ENCODE results near the gene CHD2. TPM values are rescaled to one million over a fixed set of nuclear protein-coding genes. Genes with fewer than 3 reads are reported as not detected.

Gene CHD2
- total RNA-seq, 1 experiment from 2014 or later, result 101 TPM

- TF ChIP-seq ZNF425 (CRISPR knock-in tag; conservative IDR thresholded peaks at IDR 0.05) (no peak), NR3C1 (CRISPR knock-in tag; conservative IDR thresholded peaks at IDR 0.05; ENCODE audit: low read depth) (no peak), MXD4 (CRISPR knock-in tag; IDR thresholded peaks at IDR 0.05; ENCODE audit: borderline replicate concordance) (no peak), USF1 (CRISPR knock-in tag; IDR thresholded peaks at IDR 0.05) (no peak), JUN (CRISPR knock-in tag; IDR thresholded peaks at IDR 0.05) (no peak), SMAD3 (CRISPR knock-in tag; IDR thresholded peaks at IDR 0.05; ENCODE audit: borderline replicate concordance) (no peak), ATF2 (CRISPR knock-in tag; IDR thresholded peaks at IDR 0.05; ENCODE audit: borderline replicate concordance, low read depth) (no peak), FOXJ3 (CRISPR knock-in tag; IDR thresholded peaks at IDR 0.05; ENCODE audit: borderline replicate concordance) (no peak)
These were observed 47.1 kb downstream of the CHD2 start (continued) for GRCh38 chr15:92947071-92947730.

GRCh38 chr15:92949604-92950249, 49.6 kb downstream of the CHD2 start:
- Mint-ChIP-seq H3K9me3 (peaks cover 44% of the 10 kb centered on the region), H3K4me1 (0 out of 2 replicates have a peak, but pooled peaks cover 3% of the 10 kb centered on the region), H3K27ac (peak overlapping the region; percentile 73), H3K36me3 (peaks cover 86% of the 10 kb centered on the region), H3K4me3 (no peak overlapping the region), H3K27me3 (ENCODE audit: low read depth) (no peaks in the 10 kb centered on the region)
- ChIA-PET POLR2A (interaction anchor here (0.7 kb wide), 1 partner anchor 25 kb away, joined by 4 read pairs; no protein-coding TSS in a partner anchor), CTCF (no interaction called here)
- no peak for TF ChIP-seq ZNF138 (CRISPR knock-in tag; conservative IDR thresholded peaks at IDR 0.05)
- no peak for TF ChIP-seq ZSCAN18 (CRISPR knock-in tag; IDR thresholded peaks at IDR 0.05)
- no peak for TF ChIP-seq GTF2I (CRISPR knock-in tag; conservative IDR thresholded peaks at IDR 0.05)
- TF ChIP-seq MYBL2 (CRISPR knock-in tag; IDR thresholded peaks at IDR 0.05), result no peak
- TF ChIP-seq E2F4 (CRISPR knock-in tag; IDR thresholded peaks at IDR 0.05; ENCODE audit: borderline replicate concordance, low read depth), result no peak
- no peak for TF ChIP-seq ELF4 (CRISPR knock-in tag; IDR thresholded peaks at IDR 0.05; ENCODE audit: low read depth)
- TF ChIP-seq CREB1 (CRISPR knock-in tag; IDR thresholded peaks at IDR 0.05), result no peak
- TF ChIP-seq PRRX2 (CRISPR knock-in tag; IDR thresholded peaks at IDR 0.05), result no peak
- TF ChIP-seq CREM (CRISPR knock-in tag; IDR thresholded peaks at IDR 0.05), result no peak
- TF ChIP-seq ZBTB21 (CRISPR knock-in tag; IDR thresholded peaks at IDR 0.05; ENCODE audit: borderline replicate concordance), result no peak
- no peak for TF ChIP-seq ZNF281 (CRISPR knock-in tag; IDR thresholded peaks at IDR 0.05)
- TF ChIP-seq E2F1 (CRISPR knock-in tag; IDR thresholded peaks at IDR 0.05), result no peak
- TF ChIP-seq TEAD4 (CRISPR knock-in tag; IDR thresholded peaks at IDR 0.05), result no peak
- no peak for TF ChIP-seq IRF2 (CRISPR knock-in tag; IDR thresholded peaks at IDR 0.05; ENCODE audit: borderline replicate concordance, low read depth)
- no peak for TF ChIP-seq MXD4 (CRISPR knock-in tag; IDR thresholded peaks at IDR 0.05; ENCODE audit: borderline replicate concordance)
- no peak for DNase-seq (ENCODE audit: low spot score)
- ATAC-seq, result no peak; the same call in 1 of the 2 replicates

All from WTC11 (cell line).